HG03575 (cell line): Measurements from ENCODE around the gene SLC10A1.
"Not testable (repeated sequence)": the region's sequence is repeated elsewhere in the genome, so short reads cannot be mapped to it uniquely, and the experiment has no call there.

Source experiments
- ATAC-seq: cut with Tn5 transposase; IDR thresholded peaks from one replicate; pipeline ENCODE4 v1.9.1; 2021; ENCODE audit not compliant: unreplicated experiment, insufficient number of reproducible peaks, low FRiP score; ENCODE audit errors: extremely low read depth

Gene SLC10A1

GRCh38 chr14:69736405-69736804 is 60.6 kb downstream of the SLC10A1 start:
- ATAC-seq: not testable (repeated sequence)

DNA sequence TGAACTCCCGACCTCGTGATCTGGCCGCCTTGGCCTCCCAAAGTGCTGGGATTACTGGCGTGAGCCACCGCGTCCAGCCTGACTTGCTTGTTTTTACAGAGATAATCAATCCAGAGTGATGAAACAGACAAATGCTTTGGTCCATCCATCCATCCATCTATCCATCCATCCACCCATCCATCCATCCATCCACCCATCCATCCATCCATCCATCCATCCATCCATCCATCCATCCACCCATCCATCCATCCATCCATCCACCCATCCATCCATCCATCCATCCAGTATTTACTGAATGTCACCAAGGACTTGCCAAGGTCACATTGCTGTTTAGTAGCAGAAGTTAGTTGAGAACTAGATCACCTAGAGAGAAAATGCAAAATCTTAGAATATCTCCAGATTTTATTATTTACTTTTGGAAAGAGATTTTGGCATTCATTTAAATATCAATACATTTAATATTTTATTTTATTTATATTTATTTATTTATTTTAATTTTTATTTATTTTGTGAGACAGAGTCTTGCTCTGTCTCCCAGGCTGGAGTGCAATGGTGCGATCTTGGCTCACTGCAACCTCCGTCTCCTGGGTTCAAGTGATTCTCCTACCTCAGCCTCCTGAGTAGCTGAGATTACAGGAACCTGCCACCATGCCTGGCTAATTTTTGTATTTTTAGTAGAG is 65.0 kb downstream of the SLC10A1 start:
- not testable (repeated sequence) for ATAC-seq

GRCh38 chr14:69727860-69728259 is 69.2 kb downstream of the SLC10A1 start:
- ATAC-seq: no peak

GRCh38 chr14:69726761-69727511 is 70.1 kb downstream of the SLC10A1 start:
- no peak for ATAC-seq
